ENCODE data around the gene KLHL7. TPM values are rescaled to one million over a fixed set of nuclear protein-coding genes. Genes with fewer than 3 reads are reported as not detected.

Gene KLHL7
- total RNA-seq, 2 donors from 2014 or later = 20.4 to 25.4 TPM

- no peak overlapping the region for H3K27ac Mint-ChIP-seq
- no peaks in the 10 kb centered on the region for H3K36me3 Mint-ChIP-seq (ENCODE audit: insufficient read depth in 2 of 2)
- H3K27me3 Mint-ChIP-seq (ENCODE audit: low read depth) = no peaks in the 10 kb centered on the region
- H3K9me3 Mint-ChIP-seq = peaks cover 0 to 2% of the 10 kb centered on the region in 2 donors
- DNase-seq (no peak), ATAC-seq (replicated peaks in 1 of 2) (no peak)
- H3K4me3 Mint-ChIP-seq = no peak overlapping the region
- H3K4me1 Mint-ChIP-seq (ENCODE audit: low read depth) = no peaks in the 10 kb centered on the region
These were observed 8.9 kb upstream of the KLHL7 start for GRCh38 chr7:23096518-23097290.

- H3K27ac Mint-ChIP-seq = no peak overlapping the region
- no peaks in the 10 kb centered on the region for H3K27me3 Mint-ChIP-seq (ENCODE audit: low read depth)
- H3K4me3 Mint-ChIP-seq = no peak overlapping the region
- ATAC-seq (replicated peaks in 1 of 2) (no peak), DNase-seq (no peak)
- no peaks in the 10 kb centered on the region for H3K4me1 Mint-ChIP-seq (ENCODE audit: low read depth)
- no peaks in the 10 kb centered on the region for H3K36me3 Mint-ChIP-seq (ENCODE audit: insufficient read depth in 2 of 2)
- H3K9me3 Mint-ChIP-seq = peaks cover 0 to 2% of the 10 kb centered on the region in 2 donors
These were observed 7.6 kb upstream of the KLHL7 start for GRCh38 chr7:23098029-23098428.

DNA sequence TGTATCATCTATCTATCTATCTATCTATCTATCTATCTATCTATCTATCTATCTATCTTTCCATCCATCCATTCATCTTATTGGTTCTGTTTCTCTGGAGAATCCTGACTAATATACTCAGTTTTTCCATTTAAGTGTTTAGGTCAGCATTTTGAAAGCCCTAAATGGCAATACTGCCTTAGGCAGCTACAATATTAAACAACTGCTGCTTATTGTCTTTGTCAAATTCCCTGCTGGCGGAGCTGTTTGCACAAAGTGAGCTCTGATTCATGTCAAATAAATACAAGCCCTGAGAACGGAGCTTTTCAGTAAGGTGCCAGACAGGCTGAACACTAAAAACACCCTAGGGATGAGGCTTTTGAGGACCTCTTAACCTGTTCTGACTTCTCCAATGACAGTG lies 7.1 kb upstream of the KLHL7 start:
- ATAC-seq (replicated peaks in 1 of 2) = no peak
- no peaks in the 10 kb centered on the region for H3K36me3 Mint-ChIP-seq (ENCODE audit: insufficient read depth in 2 of 2)
- no peak for DNase-seq
- no peak overlapping the region for H3K4me3 Mint-ChIP-seq
- no peak overlapping the region for H3K27ac Mint-ChIP-seq
- no peaks in the 10 kb centered on the region for H3K4me1 Mint-ChIP-seq (ENCODE audit: low read depth)
- H3K9me3 Mint-ChIP-seq = peaks cover 0 to 2% of the 10 kb centered on the region in 2 donors
- H3K27me3 Mint-ChIP-seq (ENCODE audit: low read depth) = no peaks in the 10 kb centered on the region

- DNase-seq (no peak), ATAC-seq (replicated peaks in 1 of 2) (no peak)
- H3K9me3 Mint-ChIP-seq = peaks cover 0 to 2% of the 10 kb centered on the region in 2 donors
- H3K4me1 Mint-ChIP-seq (ENCODE audit: low read depth) = peaks cover 11% of the 10 kb centered on the region
- no peaks in the 10 kb centered on the region for H3K36me3 Mint-ChIP-seq (ENCODE audit: insufficient read depth in 2 of 2)
- no peak overlapping the region for H3K4me3 Mint-ChIP-seq
- no peak overlapping the region for H3K27ac Mint-ChIP-seq
- no peaks in the 10 kb centered on the region for H3K27me3 Mint-ChIP-seq (ENCODE audit: low read depth)
These were observed 4.9 kb upstream of the KLHL7 start for GRCh38 chr7:23100697-23101096.

DNA sequence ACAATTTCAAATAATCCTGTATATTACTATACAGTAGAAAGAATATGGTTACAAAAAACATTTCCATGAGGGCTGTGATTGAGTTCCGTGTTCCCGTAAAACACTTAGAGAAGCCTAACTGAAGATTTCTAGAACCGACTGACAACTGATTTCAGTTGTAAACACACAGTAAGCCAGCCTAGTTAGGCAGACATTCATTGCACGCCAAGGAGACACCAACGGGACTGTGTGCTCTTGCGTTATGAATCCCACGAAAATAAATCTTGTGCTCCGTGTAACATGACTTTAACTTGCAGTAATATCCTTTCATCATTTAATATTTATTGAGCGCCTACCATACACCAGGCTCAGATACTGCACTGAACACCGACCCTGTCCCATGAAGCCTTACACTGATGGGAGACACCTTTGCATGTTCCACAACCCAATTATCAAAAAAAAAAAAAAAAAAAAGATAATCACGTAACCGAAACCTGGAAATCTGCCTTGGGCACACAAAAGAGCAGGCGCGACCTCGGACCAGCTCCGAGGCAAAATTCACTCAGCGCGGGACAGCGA lies 420 bp upstream of the KLHL7 start:
- peak; percentile 1 to 2 for DNase-seq
- H3K4me1 Mint-ChIP-seq (ENCODE audit: low read depth) = peaks cover 40% of the 10 kb centered on the region
- H3K27ac Mint-ChIP-seq = peak overlapping the region; percentile 94
- H3K36me3 Mint-ChIP-seq (ENCODE audit: insufficient read depth in 2 of 2) = peaks cover 0 to 2% of the 10 kb centered on the region in 2 donors
- no peaks in the 10 kb centered on the region for H3K27me3 Mint-ChIP-seq (ENCODE audit: low read depth)
- H3K4me3 Mint-ChIP-seq = peak overlapping the region; percentile 97 to 99
- H3K9me3 Mint-ChIP-seq = no peaks in the 10 kb centered on the region
- ATAC-seq (replicated peaks in 1 of 2) = peak; percentile 25 to 28

DNA sequence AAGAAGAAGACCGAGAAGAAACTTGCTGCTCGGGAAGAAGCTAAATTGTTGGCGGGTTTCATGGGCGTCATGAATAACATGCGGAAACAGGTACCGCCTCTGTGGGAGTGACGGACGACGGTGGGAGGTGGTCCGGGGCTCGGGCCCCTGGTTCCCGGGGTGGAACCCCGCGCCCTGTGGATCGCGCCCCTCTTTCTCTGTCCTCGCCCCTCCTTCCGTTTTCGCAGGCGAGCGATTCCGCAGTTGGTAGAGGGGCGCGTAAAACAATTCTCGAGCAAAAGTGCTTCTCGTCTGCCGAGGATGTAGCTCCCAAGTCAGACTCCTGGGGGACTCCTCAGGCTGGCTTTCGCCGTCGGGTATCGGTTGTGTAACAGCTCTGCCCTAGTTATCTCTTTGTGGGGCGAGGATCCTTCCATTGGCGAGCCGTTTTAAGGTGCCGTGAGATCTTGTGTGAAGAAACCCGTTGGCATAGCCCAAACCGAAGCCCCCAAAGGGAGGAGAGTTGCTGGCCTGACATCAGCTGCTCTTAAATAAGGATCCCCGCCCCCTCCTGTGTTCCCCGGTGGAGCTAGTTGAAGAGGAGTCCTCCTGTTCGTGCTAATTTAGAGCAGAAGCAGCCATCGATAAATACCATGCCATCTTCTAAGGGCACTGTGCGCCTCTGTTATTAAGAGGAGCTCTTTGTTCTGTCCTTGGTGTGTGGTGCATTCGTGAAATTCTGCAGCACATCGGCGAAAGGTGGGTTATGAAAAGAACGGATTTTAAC lies 655 bp downstream of the KLHL7 start:
- H3K4me3 Mint-ChIP-seq = peak overlapping the region; percentile 97 to 99
- H3K27ac Mint-ChIP-seq = peak overlapping the region; percentile 94
- H3K4me1 Mint-ChIP-seq (ENCODE audit: low read depth) = peaks cover 40% of the 10 kb centered on the region
- DNase-seq (peak; percentile 45 to 54), ATAC-seq (replicated peaks in 1 of 2) (peak; percentile 50 to 56)
- no peaks in the 10 kb centered on the region for H3K27me3 Mint-ChIP-seq (ENCODE audit: low read depth)
- H3K9me3 Mint-ChIP-seq = no peaks in the 10 kb centered on the region
- peaks cover 0 to 2% of the 10 kb centered on the region in 2 donors for H3K36me3 Mint-ChIP-seq (ENCODE audit: insufficient read depth in 2 of 2)

DNA sequence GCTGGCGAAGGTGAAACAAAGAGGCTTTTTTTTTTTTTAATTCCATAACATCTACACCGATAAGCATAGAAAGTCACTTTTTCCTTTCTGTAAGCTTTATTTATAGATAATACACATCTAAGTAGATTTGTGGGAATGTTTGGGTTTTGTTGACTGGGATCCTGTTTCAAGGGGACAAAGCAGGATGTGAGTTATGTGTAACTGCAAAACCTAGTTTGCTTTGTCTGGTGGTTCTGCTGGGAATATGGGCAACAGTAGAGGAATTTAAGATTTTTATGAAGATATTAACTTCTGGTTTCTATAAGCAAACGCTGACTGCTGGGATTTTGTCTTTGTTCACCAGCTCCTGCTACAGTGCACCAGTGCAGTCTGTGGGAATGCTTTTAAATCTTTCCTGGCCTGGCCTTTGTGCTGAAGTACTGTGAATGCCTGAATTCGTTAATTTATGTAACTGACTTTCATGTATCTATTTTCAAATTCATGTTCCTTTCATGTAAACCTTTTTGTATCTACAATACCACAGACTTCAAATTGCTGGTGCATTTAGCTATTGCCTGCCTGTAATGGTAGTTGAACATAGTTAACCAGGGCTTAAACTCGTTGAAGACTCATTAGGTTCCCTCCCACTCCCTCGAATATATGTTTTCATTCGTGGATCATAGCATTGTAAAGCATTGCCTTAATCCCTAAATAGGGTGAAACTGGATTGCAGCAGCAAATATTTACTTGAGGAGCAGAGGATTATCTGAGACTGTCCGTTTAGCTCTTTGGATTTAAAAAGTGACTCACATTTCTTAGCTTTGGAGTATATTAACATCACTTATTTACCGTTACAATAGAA lies 1.5 kb downstream of the KLHL7 start:
- H3K4me1 Mint-ChIP-seq (ENCODE audit: low read depth) = peaks cover 40% of the 10 kb centered on the region
- H3K27ac Mint-ChIP-seq = peak overlapping the region; percentile 47
- H3K4me3 Mint-ChIP-seq = peak overlapping the region; percentile 97 to 99
- no peak for DNase-seq
- H3K27me3 Mint-ChIP-seq (ENCODE audit: low read depth) = no peaks in the 10 kb centered on the region
- peaks cover 0 to 2% of the 10 kb centered on the region in 2 donors for H3K36me3 Mint-ChIP-seq (ENCODE audit: insufficient read depth in 2 of 2)
- ATAC-seq (replicated peaks in 1 of 2) = no peak
- H3K9me3 Mint-ChIP-seq = no peaks in the 10 kb centered on the region

- DNase-seq (no peak), ATAC-seq (replicated peaks in 1 of 2) (no peak)
- Mint-ChIP-seq H3K27ac (no peak overlapping the region), H3K9me3 (no peaks in the 10 kb centered on the region), H3K4me1 (ENCODE audit: low read depth) (peaks cover 40% of the 10 kb centered on the region), H3K4me3 (peak overlapping the region; percentile 97 to 99), H3K27me3 (ENCODE audit: low read depth) (no peaks in the 10 kb centered on the region), H3K36me3 (ENCODE audit: insufficient read depth in 2 of 2) (peaks cover 0 to 2% of the 10 kb centered on the region in 2 donors)
These were observed 2.2 kb downstream of the KLHL7 start for GRCh38 chr7:23107781-23108180.

DNA sequence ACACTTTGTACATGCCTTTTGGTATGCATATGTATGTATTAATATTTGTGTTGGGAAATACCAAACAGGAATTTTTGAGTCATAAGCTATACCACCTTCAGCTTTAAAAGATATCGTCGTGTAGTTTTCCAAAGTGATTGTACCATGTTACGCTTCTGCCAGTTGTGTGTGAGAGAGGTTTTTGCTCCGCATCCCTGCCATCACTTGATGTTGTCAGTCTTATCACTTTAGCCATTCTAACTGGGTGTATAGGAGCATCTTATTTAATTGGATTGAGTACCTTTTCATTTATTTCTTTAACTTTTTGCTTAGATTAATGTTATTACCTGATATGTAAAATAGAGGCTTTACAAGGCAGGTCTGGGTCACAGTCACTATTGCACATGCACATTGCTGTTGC lies 3.4 kb downstream of the KLHL7 start:
- no peaks in the 10 kb centered on the region for H3K27me3 Mint-ChIP-seq (ENCODE audit: low read depth)
- H3K9me3 Mint-ChIP-seq = no peaks in the 10 kb centered on the region
- ATAC-seq (replicated peaks in 1 of 2) = no peak
- peaks cover 0 to 2% of the 10 kb centered on the region in 2 donors for H3K36me3 Mint-ChIP-seq (ENCODE audit: insufficient read depth in 2 of 2)
- H3K4me1 Mint-ChIP-seq (ENCODE audit: low read depth) = peaks cover 40% of the 10 kb centered on the region
- no peak overlapping the region for H3K4me3 Mint-ChIP-seq
- no peak overlapping the region for H3K27ac Mint-ChIP-seq
- no peak for DNase-seq

DNA sequence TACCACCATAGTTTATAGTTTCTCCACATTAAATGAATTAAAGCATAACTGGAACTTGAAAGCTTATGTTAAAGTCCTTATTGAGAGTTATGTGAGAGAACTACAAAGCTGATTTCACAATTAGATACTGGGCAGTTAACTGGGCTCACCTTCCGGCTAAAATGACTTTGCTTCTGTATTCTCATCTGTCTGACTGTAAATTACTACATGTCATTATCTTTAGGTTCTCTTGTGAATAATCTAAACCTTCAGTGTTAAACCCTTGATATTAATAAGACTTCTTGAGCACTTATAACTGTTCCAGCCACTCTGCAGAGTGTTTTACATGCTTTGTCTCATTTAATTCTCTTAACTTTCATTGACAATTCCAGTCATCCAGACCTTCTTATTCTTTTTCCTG lies 3.9 kb downstream of the KLHL7 start:
- DNase-seq (no peak), ATAC-seq (replicated peaks in 1 of 2) (no peak)
- H3K27me3 Mint-ChIP-seq (ENCODE audit: low read depth) = no peaks in the 10 kb centered on the region
- H3K4me1 Mint-ChIP-seq (ENCODE audit: low read depth) = peaks cover 40% of the 10 kb centered on the region
- peaks cover 0 to 2% of the 10 kb centered on the region in 2 donors for H3K36me3 Mint-ChIP-seq (ENCODE audit: insufficient read depth in 2 of 2)
- H3K4me3 Mint-ChIP-seq = no peak overlapping the region
- no peak overlapping the region for H3K27ac Mint-ChIP-seq
- H3K9me3 Mint-ChIP-seq = no peaks in the 10 kb centered on the region

- Mint-ChIP-seq H3K4me1 (ENCODE audit: low read depth) (no peaks in the 10 kb centered on the region), H3K36me3 (ENCODE audit: insufficient read depth in 2 of 2) (no peaks in the 10 kb centered on the region), H3K9me3 (no peaks in the 10 kb centered on the region), H3K4me3 (no peak overlapping the region), H3K27me3 (ENCODE audit: low read depth) (no peaks in the 10 kb centered on the region), H3K27ac (no peak overlapping the region)
- DNase-seq = no peak
- peak in 1 of 2 donors; percentile 15 for ATAC-seq (replicated peaks in 1 of 2)
These were observed 9.3 kb downstream of the KLHL7 start for GRCh38 chr7:23114896-23115295.

DNA sequence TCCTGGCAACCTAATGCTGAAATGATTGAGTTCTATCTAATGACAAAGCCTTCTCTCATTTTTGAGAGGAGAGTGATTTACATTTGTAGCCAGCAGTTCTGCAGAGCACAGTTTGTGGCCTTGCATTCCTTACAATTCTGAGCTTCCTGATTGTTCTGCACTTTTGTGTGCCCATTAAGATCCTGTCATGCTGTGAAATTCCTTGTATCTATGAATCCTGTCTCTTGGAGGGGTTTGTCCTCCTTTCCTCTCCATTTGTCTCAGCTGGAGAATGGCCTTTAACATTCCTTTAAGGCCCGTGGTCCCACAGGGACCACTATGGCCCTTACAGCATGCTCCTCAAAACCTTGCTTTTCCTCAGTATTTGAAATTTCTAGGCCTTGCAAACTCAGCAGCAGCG lies 10.4 kb downstream of the KLHL7 start:
- no peaks in the 10 kb centered on the region for H3K9me3 Mint-ChIP-seq
- no peaks in the 10 kb centered on the region for H3K36me3 Mint-ChIP-seq (ENCODE audit: insufficient read depth in 2 of 2)
- no peak overlapping the region for H3K27ac Mint-ChIP-seq
- no peak overlapping the region for H3K4me3 Mint-ChIP-seq
- no peaks in the 10 kb centered on the region for H3K27me3 Mint-ChIP-seq (ENCODE audit: low read depth)
- H3K4me1 Mint-ChIP-seq (ENCODE audit: low read depth) = peaks cover 5% of the 10 kb centered on the region
- ATAC-seq (replicated peaks in 1 of 2) (no peak), DNase-seq (no peak)

All from activated T-cell treated with anti-CD3 and anti-CD28 coated beads, Interleukin-2, amount 50 U/mL, for 72 hours (primary cell).